ENCODE results near the gene EBP. TPM values are rescaled to one million over a fixed set of nuclear protein-coding genes. Genes with fewer than 3 reads are reported as not detected.

EBP gene
- total RNA-seq, 1 donor from 2014 or later: 66.0 TPM

DNA sequence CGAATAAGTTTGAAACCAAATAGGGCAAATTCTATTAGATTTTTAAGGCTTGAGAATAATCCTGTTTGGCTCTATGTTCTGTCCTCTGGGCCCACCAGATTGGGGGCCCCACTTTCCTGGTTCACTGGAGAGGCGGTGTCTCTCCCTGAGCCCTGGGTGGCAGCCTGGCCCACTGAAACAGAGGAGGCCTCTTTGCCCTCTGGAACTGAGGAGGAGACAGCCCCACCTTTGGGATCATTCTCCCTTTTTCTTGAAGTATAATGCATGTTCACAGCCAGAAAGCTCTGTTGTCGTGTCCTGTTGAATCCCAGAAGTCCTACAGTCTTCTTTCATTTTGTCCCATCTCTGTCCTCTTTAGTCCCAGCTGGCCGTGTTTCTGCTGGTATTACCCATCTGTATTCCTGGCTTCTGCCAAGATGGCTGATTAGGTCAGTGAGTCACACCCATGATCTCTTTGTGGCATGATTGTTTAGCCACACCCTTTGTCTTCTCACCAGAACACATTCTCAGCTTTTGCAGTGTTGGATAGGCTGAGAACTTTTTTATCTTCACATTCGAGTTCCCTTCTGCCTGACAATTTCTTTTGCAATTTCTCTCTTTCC lies 9.9 kb downstream of the EBP start:
- peak; percentile 99 for FAIRE-seq
- peak overlapping the region; percentile 44 for H3K9ac ChIP-seq (ENCODE audit: low read length)

DNA sequence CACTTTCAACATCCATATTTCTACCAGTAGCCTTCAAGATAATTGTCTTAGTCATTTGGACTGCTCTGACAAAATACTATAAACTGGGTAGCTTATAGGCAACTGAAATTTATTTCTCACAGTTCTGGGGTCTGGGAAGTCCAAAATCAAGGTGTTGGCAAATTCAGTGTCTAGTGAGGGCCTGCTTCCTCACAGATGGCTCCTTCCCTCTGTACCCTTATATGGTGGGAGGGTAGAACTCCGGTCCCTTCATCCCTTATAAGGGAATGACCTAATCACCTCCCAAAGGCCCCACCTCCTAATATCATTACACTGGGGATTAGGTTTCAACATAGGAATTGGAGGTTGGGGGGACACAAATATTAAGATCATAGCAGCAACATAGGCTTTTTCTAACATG lies 10.6 kb downstream of the EBP start:
- FAIRE-seq: no peak
- no peaks in the 10 kb centered on the region for H3K27me3 Mint-ChIP-seq (ENCODE audit: low read depth, unreplicated experiment)
- H3K36me3 Mint-ChIP-seq (ENCODE audit: low read depth, unreplicated experiment): peaks cover 11% of the 10 kb centered on the region
- Histone ChIP-seq H3K4me2 (ENCODE audit: low read length) (no peak overlapping the region), H3K36me3 (ENCODE audit: insufficient read depth, low read length) (peaks cover 7% of the 10 kb centered on the region), H3K9ac (ENCODE audit: low read length) (peak overlapping the region; percentile 44), H3K79me2 (ENCODE audit: insufficient read depth, low read length) (no peaks in the 10 kb centered on the region), H3K9me3 (ENCODE audit: insufficient read depth, low read depth, low read length) (no peaks in the 10 kb centered on the region), H3K4me1 (ENCODE audit: insufficient read depth, low read length) (peaks cover 9% of the 10 kb centered on the region), H4K20me1 (ENCODE audit: insufficient read depth, low read length) (no peaks in the 10 kb centered on the region), H3K27me3 (ENCODE audit: insufficient read depth, low read length) (no peaks in the 10 kb centered on the region), H2AFZ (ENCODE audit: low read depth, low read length) (no peak overlapping the region), H3K4me3 (ENCODE audit: insufficient read depth, low read depth, low read length) (no peak overlapping the region), H3K27ac (ENCODE audit: low read depth, low read length) (peak overlapping the region; percentile 62)
- no peak for TF ChIP-seq EZH2 (IDR thresholded peaks at IDR 0.05; ENCODE audit: insufficient read depth, low read length)
- no peak overlapping the region for H3K4me3 Mint-ChIP-seq (ENCODE audit: unreplicated experiment)
- H3K9me3 Mint-ChIP-seq (ENCODE audit: unreplicated experiment): no peaks in the 10 kb centered on the region
- H3K27ac Mint-ChIP-seq (ENCODE audit: unreplicated experiment): peak overlapping the region; percentile 58
- H3K4me1 Mint-ChIP-seq (ENCODE audit: low read depth, unreplicated experiment): peaks cover 6% of the 10 kb centered on the region
- no peak for DNase-seq (ENCODE audit: low read depth)

More for the DNA sequence above, 9.9 kb downstream of the EBP start:
- H3K27ac Mint-ChIP-seq (ENCODE audit: unreplicated experiment): peak overlapping the region; percentile 93
- no peaks in the 10 kb centered on the region for H4K20me1 ChIP-seq (ENCODE audit: insufficient read depth, low read length)
- H3K9me3 ChIP-seq (ENCODE audit: insufficient read depth, low read depth, low read length): no peaks in the 10 kb centered on the region
- H3K4me2 ChIP-seq (ENCODE audit: low read length): peak overlapping the region; percentile 31
- H3K9me3 Mint-ChIP-seq (ENCODE audit: unreplicated experiment): no peaks in the 10 kb centered on the region
- H3K36me3 ChIP-seq (ENCODE audit: insufficient read depth, low read length): peaks cover 7% of the 10 kb centered on the region
- H3K36me3 Mint-ChIP-seq (ENCODE audit: low read depth, unreplicated experiment): peaks cover 11% of the 10 kb centered on the region
- H3K27me3 Mint-ChIP-seq (ENCODE audit: low read depth, unreplicated experiment): no peaks in the 10 kb centered on the region
- TF ChIP-seq, protein P1, sequence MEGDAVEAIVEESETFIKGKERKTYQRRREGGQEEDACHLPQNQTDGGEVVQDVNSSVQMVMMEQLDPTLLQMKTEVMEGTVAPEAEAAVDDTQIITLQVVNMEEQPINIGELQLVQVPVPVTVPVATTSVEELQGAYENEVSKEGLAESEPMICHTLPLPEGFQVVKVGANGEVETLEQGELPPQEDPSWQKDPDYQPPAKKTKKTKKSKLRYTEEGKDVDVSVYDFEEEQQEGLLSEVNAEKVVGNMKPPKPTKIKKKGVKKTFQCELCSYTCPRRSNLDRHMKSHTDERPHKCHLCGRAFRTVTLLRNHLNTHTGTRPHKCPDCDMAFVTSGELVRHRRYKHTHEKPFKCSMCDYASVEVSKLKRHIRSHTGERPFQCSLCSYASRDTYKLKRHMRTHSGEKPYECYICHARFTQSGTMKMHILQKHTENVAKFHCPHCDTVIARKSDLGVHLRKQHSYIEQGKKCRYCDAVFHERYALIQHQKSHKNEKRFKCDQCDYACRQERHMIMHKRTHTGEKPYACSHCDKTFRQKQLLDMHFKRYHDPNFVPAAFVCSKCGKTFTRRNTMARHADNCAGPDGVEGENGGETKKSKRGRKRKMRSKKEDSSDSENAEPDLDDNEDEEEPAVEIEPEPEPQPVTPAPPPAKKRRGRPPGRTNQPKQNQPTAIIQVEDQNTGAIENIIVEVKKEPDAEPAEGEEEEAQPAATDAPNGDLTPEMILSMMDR (IDR thresholded peaks at IDR 0.05; ENCODE audit: insufficient read depth, low read depth, low read length): no peak
- no peaks in the 10 kb centered on the region for H3K79me2 ChIP-seq (ENCODE audit: insufficient read depth, low read length)
- no peaks in the 10 kb centered on the region for H3K27me3 ChIP-seq (ENCODE audit: insufficient read depth, low read length)
- peak overlapping the region; percentile 78 for H3K27ac ChIP-seq (ENCODE audit: low read depth, low read length)
- H3K4me3 ChIP-seq (ENCODE audit: insufficient read depth, low read depth, low read length): no peak overlapping the region
- peaks cover 6% of the 10 kb centered on the region for H3K4me1 Mint-ChIP-seq (ENCODE audit: low read depth, unreplicated experiment)
- no peak overlapping the region for H2AFZ ChIP-seq (ENCODE audit: low read depth, low read length)
- peak; percentile 82 for DNase-seq (ENCODE audit: low read depth)
- H3K4me1 ChIP-seq (ENCODE audit: insufficient read depth, low read length): peaks cover 9% of the 10 kb centered on the region
- H3K4me3 Mint-ChIP-seq (ENCODE audit: unreplicated experiment): no peak overlapping the region

DNA sequence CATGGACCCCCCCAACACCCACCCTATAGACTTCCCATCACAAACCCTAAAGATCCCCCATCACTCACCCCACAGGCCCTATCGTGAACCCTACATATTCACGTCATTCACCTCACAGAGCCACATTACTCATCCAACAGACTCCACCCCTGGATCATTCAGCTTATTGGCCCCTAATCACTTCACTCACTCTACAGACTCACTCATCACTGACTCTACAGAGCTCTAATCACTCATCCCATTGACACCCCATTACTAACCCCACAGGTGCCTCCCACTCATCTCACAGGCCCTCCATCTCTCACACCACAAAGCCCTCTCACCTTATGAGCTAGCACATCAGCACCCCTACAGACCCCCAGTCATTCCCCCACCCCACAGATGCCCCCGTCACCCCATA lies 11.6 kb downstream of the EBP start:
- H3K27ac Mint-ChIP-seq (ENCODE audit: unreplicated experiment): no peak overlapping the region

More for the DNA sequence above, 11.6 kb downstream of the EBP start:
- H3K79me2 ChIP-seq (ENCODE audit: insufficient read depth, low read length): no peaks in the 10 kb centered on the region
- H3K4me1 Mint-ChIP-seq (ENCODE audit: low read depth, unreplicated experiment): peaks cover 6% of the 10 kb centered on the region
- no peaks in the 10 kb centered on the region for H3K27me3 ChIP-seq (ENCODE audit: insufficient read depth, low read length)
- H3K27me3 Mint-ChIP-seq (ENCODE audit: low read depth, unreplicated experiment): no peaks in the 10 kb centered on the region
- peak; percentile 93 for FAIRE-seq
- H3K9me3 Mint-ChIP-seq (ENCODE audit: unreplicated experiment): no peaks in the 10 kb centered on the region
- H4K20me1 ChIP-seq (ENCODE audit: insufficient read depth, low read length): no peaks in the 10 kb centered on the region
- no peak overlapping the region for H3K9ac ChIP-seq (ENCODE audit: low read length)
- peaks cover 8% of the 10 kb centered on the region for H3K36me3 Mint-ChIP-seq (ENCODE audit: low read depth, unreplicated experiment)
- H3K4me3 ChIP-seq (ENCODE audit: insufficient read depth, low read depth, low read length): no peak overlapping the region
- H3K36me3 ChIP-seq (ENCODE audit: insufficient read depth, low read length): peaks cover 4% of the 10 kb centered on the region
- H3K4me3 Mint-ChIP-seq (ENCODE audit: unreplicated experiment): no peak overlapping the region
- H3K4me2 ChIP-seq (ENCODE audit: low read length): no peak overlapping the region
- no peak for TF ChIP-seq EZH2 (IDR thresholded peaks at IDR 0.05; ENCODE audit: insufficient read depth, low read length)
- TF ChIP-seq, protein P1 (IDR thresholded peaks at IDR 0.05; ENCODE audit: insufficient read depth, low read depth, low read length): no peak
- no peak overlapping the region for H3K27ac ChIP-seq (ENCODE audit: low read depth, low read length)
- H2AFZ ChIP-seq (ENCODE audit: low read depth, low read length): no peak overlapping the region
- DNase-seq (ENCODE audit: low read depth): no peak
- H3K9me3 ChIP-seq (ENCODE audit: insufficient read depth, low read depth, low read length): no peaks in the 10 kb centered on the region
- H3K4me1 ChIP-seq (ENCODE audit: insufficient read depth, low read length): peaks cover 9% of the 10 kb centered on the region
